Mesendoderm (in vitro differentiated cells): ENCODE results near the gene KCNJ13.
A peak's percentile ranks its signal among the peaks of the same experiment; 100 is the strongest.

Experiments
- DNase-seq: peaks from one replicate; pipeline ENCODE4 v3.0.0; 2013
- H2AK5ac ChIP-seq: 2 replicates; pipeline ENCODE4 v1.6.1; 2013; ENCODE audit warnings: low read length, inconsistent platforms
- H2BK120ac ChIP-seq: 2 replicates; pipeline ENCODE4 v1.6.1; 2013; ENCODE audit warnings: low read depth, mild to moderate bottlenecking, low read length, moderate library complexity, mixed read lengths
- H2BK15ac ChIP-seq: replicated peaks from 2 replicates; pipeline ENCODE4 v1.6.1; 2013; ENCODE audit warnings: low read depth, mild to moderate bottlenecking, moderate library complexity
- H2BK5ac ChIP-seq: 2 replicates; pipeline ENCODE4 v1.6.1; 2013; ENCODE audit warnings: low read length, inconsistent platforms
- H3K18ac ChIP-seq: 2 replicates; pipeline ENCODE4 v1.6.1; 2013; ENCODE audit warnings: mild to moderate bottlenecking, low read length, mixed read lengths
- H3K23ac ChIP-seq: one replicate; pipeline ENCODE4 v1.6.1; 2013; ENCODE audit warnings: low read length
- H3K27ac ChIP-seq: 2 replicates; pipeline ENCODE4 v1.5.1; 2013; ENCODE audit warnings: low read depth, mild to moderate bottlenecking, inconsistent platforms, low read length, moderate library complexity
- H3K27me3 ChIP-seq: 2 replicates; pipeline ENCODE4 v1.6.1; 2013; ENCODE audit warnings: low read length, control low read depth, mild to moderate bottlenecking, inconsistent platforms; ENCODE audit not compliant: insufficient read depth, poor library complexity
- H3K36me3 ChIP-seq: 2 replicates; pipeline ENCODE4 v1.6.1; 2013; ENCODE audit warnings: low read length, inconsistent platforms; ENCODE audit not compliant: control insufficient read depth, insufficient read depth
- H3K4ac ChIP-seq: one replicate; pipeline ENCODE4 v1.6.1; 2013; ENCODE audit warnings: low read depth, mild to moderate bottlenecking, low read length, moderate library complexity
- H3K4me1 ChIP-seq: 2 replicates; pipeline ENCODE4 v1.6.1; 2013; ENCODE audit warnings: low read depth, low read length, inconsistent platforms; ENCODE audit not compliant: control insufficient read depth
- H3K4me2 ChIP-seq: 2 replicates; pipeline ENCODE4 v1.6.1; 2013; ENCODE audit warnings: low read length
- H3K4me3 ChIP-seq: 2 replicates; pipeline ENCODE4 v1.5.1; 2013; ENCODE audit warnings: mild to moderate bottlenecking, low read length
- H3K56ac ChIP-seq: one replicate; pipeline ENCODE4 v1.6.1; 2013; ENCODE audit warnings: low read length
- H3K79me1 ChIP-seq: 2 replicates; pipeline ENCODE4 v1.6.1; 2013; ENCODE audit warnings: low read length, inconsistent platforms
- H3K79me2 ChIP-seq: 2 replicates; pipeline ENCODE4 v1.6.1; 2013; ENCODE audit warnings: mild to moderate bottlenecking, low read length; ENCODE audit not compliant: control insufficient read depth, insufficient read depth
- H3K9ac ChIP-seq: 2 replicates; pipeline ENCODE4 v1.6.1; 2013; ENCODE audit warnings: low read length, inconsistent platforms
- H4K5ac ChIP-seq: one replicate; pipeline ENCODE4 v1.6.1; 2013; ENCODE audit warnings: low read length
- H4K8ac ChIP-seq: one replicate; pipeline ENCODE4 v1.6.1; 2013; ENCODE audit warnings: low read depth, mild to moderate bottlenecking, control low read depth, low read length, moderate library complexity
- WGBS: extraction: QIAGEN DNeasy Blood & Tissue Kit; methylation state at CpG from one replicate; pipeline ENCODE4 v1.1.7; 2013; ENCODE audit warnings: low lambda C conversion rate, missing lambda C conversion rate; ENCODE audit not compliant: insufficient coverage; ENCODE audit errors: extremely low coverage; 5-methylcytosine and 5-hydroxymethylcytosine counted together

KCNJ13 gene

GRCh38 chr2:232779465-232779864 lies 3.1 kb upstream of the KCNJ13 start:
- no peak overlapping the region for H3K56ac ChIP-seq
- no peaks in the 10 kb centered on the region for H3K27me3 ChIP-seq
- H4K5ac ChIP-seq: no peak overlapping the region
- no peak overlapping the region for H4K8ac ChIP-seq
- DNase-seq: no peak
- H2AK5ac ChIP-seq: no peak overlapping the region
- no peak overlapping the region for H3K18ac ChIP-seq
- H3K79me1 ChIP-seq: no peaks in the 10 kb centered on the region
- WGBS: no CpG with 5 or more reads among the region's 3 CpGs
- no peak overlapping the region for H2BK15ac ChIP-seq
- H2BK120ac ChIP-seq: no peak overlapping the region
- no peak overlapping the region for H3K9ac ChIP-seq
- H3K79me2 ChIP-seq: no peaks in the 10 kb centered on the region
- no peak overlapping the region for H3K27ac ChIP-seq
- H3K23ac ChIP-seq: no peak overlapping the region
- H3K4me1 ChIP-seq: peaks cover 3% of the 10 kb centered on the region
- H3K4me3 ChIP-seq: no peak overlapping the region
- no peak overlapping the region for H3K4me2 ChIP-seq
- no peak overlapping the region for H2BK5ac ChIP-seq
- H3K4ac ChIP-seq: no peak overlapping the region
- no peaks in the 10 kb centered on the region for H3K36me3 ChIP-seq

DNA sequence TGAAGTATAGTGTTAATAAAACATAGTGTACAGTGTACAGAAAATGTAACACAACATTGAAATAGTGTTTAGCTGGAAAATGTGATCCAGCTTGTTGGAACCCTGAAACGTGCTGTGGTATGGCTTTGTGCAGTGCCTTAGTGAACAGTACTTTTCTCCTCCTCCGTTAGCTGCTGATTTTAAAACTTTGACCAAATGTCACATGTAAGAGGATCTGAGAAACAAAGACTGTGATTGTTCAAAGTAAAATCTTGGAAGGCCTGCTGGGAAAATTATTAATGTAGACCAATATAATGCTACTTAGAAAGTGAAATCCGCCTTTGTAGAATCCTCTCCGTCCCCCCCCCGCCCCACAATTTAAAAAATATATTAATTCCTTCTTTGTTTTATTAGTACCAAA lies 911 bp upstream of the KCNJ13 start:
- Histone ChIP-seq H3K4me1 (peaks cover 3% of the 10 kb centered on the region), H3K79me2 (no peaks in the 10 kb centered on the region), H2BK5ac (no peak overlapping the region), H4K5ac (no peak overlapping the region), H2AK5ac (no peak overlapping the region), H3K56ac (no peak overlapping the region), H3K9ac (no peak overlapping the region), H3K27me3 (no peaks in the 10 kb centered on the region), H2BK120ac (no peak overlapping the region), H3K4me3 (no peak overlapping the region), H3K23ac (no peak overlapping the region), H3K79me1 (no peaks in the 10 kb centered on the region), H4K8ac (no peak overlapping the region), H3K27ac (no peak overlapping the region), H3K36me3 (no peaks in the 10 kb centered on the region), H3K18ac (no peak overlapping the region), H3K4ac (no peak overlapping the region), H3K4me2 (no peak overlapping the region), H2BK15ac (no peak overlapping the region)
- no peak for DNase-seq
- WGBS: no CpG with 5 or more reads among the region's 5 CpGs

GRCh38 chr2:232773815-232774214 lies 2.5 kb downstream of the KCNJ13 start:
- no peak overlapping the region for H3K9ac ChIP-seq
- H2AK5ac ChIP-seq: no peak overlapping the region
- no peaks in the 10 kb centered on the region for H3K79me2 ChIP-seq
- no CpG with 5 or more reads among the region's 9 CpGs for WGBS
- no peak overlapping the region for H4K8ac ChIP-seq
- H2BK5ac ChIP-seq: no peak overlapping the region
- H4K5ac ChIP-seq: no peak overlapping the region
- no peak overlapping the region for H3K4ac ChIP-seq
- H2BK120ac ChIP-seq: no peak overlapping the region
- H3K23ac ChIP-seq: no peak overlapping the region
- H3K56ac ChIP-seq: no peak overlapping the region
- H3K27ac ChIP-seq: no peak overlapping the region
- no peak overlapping the region for H3K4me2 ChIP-seq
- no peaks in the 10 kb centered on the region for H3K79me1 ChIP-seq
- no peaks in the 10 kb centered on the region for H3K27me3 ChIP-seq
- H3K4me1 ChIP-seq: peaks cover 3% of the 10 kb centered on the region
- H2BK15ac ChIP-seq: no peak overlapping the region
- peaks cover 2% of the 10 kb centered on the region for H3K36me3 ChIP-seq
- H3K18ac ChIP-seq: no peak overlapping the region
- H3K4me3 ChIP-seq: no peak overlapping the region
- no peak for DNase-seq

GRCh38 chr2:232772531-232772930 lies 3.8 kb downstream of the KCNJ13 start:
- H3K56ac ChIP-seq: peak overlapping the region; percentile 12
- WGBS: no CpG with 5 or more reads among the region's 2 CpGs
- H2BK15ac ChIP-seq: no peak overlapping the region
- peaks cover 3% of the 10 kb centered on the region for H3K4me1 ChIP-seq
- no peaks in the 10 kb centered on the region for H3K79me1 ChIP-seq
- H3K4ac ChIP-seq: no peak overlapping the region
- H2AK5ac ChIP-seq: no peak overlapping the region
- H3K36me3 ChIP-seq: peaks cover 2% of the 10 kb centered on the region
- DNase-seq: peak; percentile 4
- no peak overlapping the region for H3K4me2 ChIP-seq
- H4K5ac ChIP-seq: no peak overlapping the region
- no peak overlapping the region for H2BK120ac ChIP-seq
- H3K4me3 ChIP-seq: no peak overlapping the region
- H3K79me2 ChIP-seq: no peaks in the 10 kb centered on the region
- no peaks in the 10 kb centered on the region for H3K27me3 ChIP-seq
- no peak overlapping the region for H3K18ac ChIP-seq
- H3K23ac ChIP-seq: no peak overlapping the region
- H4K8ac ChIP-seq: no peak overlapping the region
- no peak overlapping the region for H3K9ac ChIP-seq
- peak overlapping the region; percentile 32 for H2BK5ac ChIP-seq
- H3K27ac ChIP-seq: no peak overlapping the region

DNA sequence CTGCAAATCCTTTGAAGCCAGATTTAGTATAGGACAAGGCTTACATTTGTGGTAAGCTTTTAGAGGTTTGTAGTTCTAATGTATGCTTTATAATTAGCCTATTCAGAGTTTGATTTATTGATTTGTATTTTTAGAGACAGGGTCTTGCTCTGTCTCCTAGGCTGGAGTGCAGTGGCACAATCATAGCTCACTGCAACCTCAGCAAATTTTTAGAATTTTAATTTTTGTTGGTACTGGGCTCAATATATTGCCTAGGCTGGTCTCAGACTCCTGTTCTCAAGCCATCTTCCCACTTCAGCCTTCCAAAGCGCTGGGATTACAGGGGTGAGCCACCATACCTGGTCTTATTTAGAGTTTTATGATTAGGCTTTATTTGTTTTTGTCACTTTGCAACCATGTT lies 4.5 kb downstream of the KCNJ13 start:
- Histone ChIP-seq H3K4me2 (no peak overlapping the region), H3K4me1 (peaks cover 3% of the 10 kb centered on the region), H3K18ac (no peak overlapping the region), H3K9ac (no peak overlapping the region), H3K56ac (no peak overlapping the region), H3K23ac (no peak overlapping the region), H3K79me1 (no peaks in the 10 kb centered on the region), H3K4me3 (no peak overlapping the region), H2BK5ac (no peak overlapping the region), H2AK5ac (no peak overlapping the region), H3K4ac (no peak overlapping the region), H3K36me3 (peaks cover 2% of the 10 kb centered on the region), H3K79me2 (no peaks in the 10 kb centered on the region), H4K8ac (no peak overlapping the region), H4K5ac (no peak overlapping the region), H2BK120ac (no peak overlapping the region), H3K27me3 (no peaks in the 10 kb centered on the region), H2BK15ac (no peak overlapping the region), H3K27ac (no peak overlapping the region)
- DNase-seq: no peak
- no CpG with 5 or more reads among the region's 1 CpG for WGBS

- Histone ChIP-seq H3K9ac (no peak overlapping the region), H3K4me1 (no peaks in the 10 kb centered on the region), H3K27me3 (no peaks in the 10 kb centered on the region), H3K4me3 (no peak overlapping the region), H2AK5ac (no peak overlapping the region), H3K4me2 (no peak overlapping the region), H3K27ac (no peak overlapping the region), H2BK120ac (no peak overlapping the region), H2BK5ac (no peak overlapping the region), H3K4ac (no peak overlapping the region), H4K5ac (no peak overlapping the region), H3K36me3 (peaks cover 2% of the 10 kb centered on the region), H3K79me1 (no peaks in the 10 kb centered on the region), H3K56ac (no peak overlapping the region), H3K23ac (no peak overlapping the region), H3K79me2 (no peaks in the 10 kb centered on the region), H2BK15ac (no peak overlapping the region), H3K18ac (no peak overlapping the region), H4K8ac (no peak overlapping the region)
- no peak for DNase-seq
Observed at GRCh38 chr2:232770207-232770606, 6.2 kb downstream of the KCNJ13 start.
